HG02678 (cell line): ENCODE measurements around the gene PCNX3.

ENCODE experiments used
- ATAC-seq: cut with Tn5 transposase; IDR thresholded peaks from one replicate; pipeline ENCODE4 v1.9.1; 2021; ENCODE audit warnings: mild to moderate bottlenecking, moderate library complexity; ENCODE audit not compliant: unreplicated experiment

Gene PCNX3

GRCh38 chr11:65615229-65615949 lies at the start of gene PCNX3:
PCNX3 (plus strand) TSS chr11:65615776; CDS start chr11:65616312, 536 bp downstream.
- peak; percentile 81 for ATAC-seq

GRCh38 chr11:65569164-65569972 lies 46.2 kb upstream of the PCNX3 start:
- ATAC-seq: no peak

- ATAC-seq: peak; percentile 64
Measured at GRCh38 chr11:65569973-65570918, 45.3 kb upstream of the PCNX3 start, which contains the start of gene ZNRD2. ZNRD2 (plus strand) TSS chr11:65570477; CDS start chr11:65570492, 15 bp downstream.

GRCh38 chr11:65571420-65571819 lies 44.2 kb upstream of the PCNX3 start:
- ATAC-seq: no peak

- no peak for ATAC-seq
Measured at GRCh38 chr11:65571940-65572339, 43.6 kb upstream of the PCNX3 start.

- no peak for ATAC-seq
Measured at GRCh38 chr11:65572356-65573051, 43.1 kb upstream of the PCNX3 start, which contains the start of gene FAM89B. FAM89B (plus strand) TSS chr11:65572538; CDS start chr11:65572670, 132 bp downstream.

- no peak for ATAC-seq
Measured at GRCh38 chr11:65573391-65574079, 42.0 kb upstream of the PCNX3 start.

- ATAC-seq: peak; percentile 39
Measured at GRCh38 chr11:65574109-65574810, 41.3 kb upstream of the PCNX3 start.

- ATAC-seq: no peak
Measured at GRCh38 chr11:65574811-65575567, 40.6 kb upstream of the PCNX3 start.

- ATAC-seq: no peak
Measured at GRCh38 chr11:65575568-65576231, 39.9 kb upstream of the PCNX3 start, which contains the start of gene EHBP1L1. EHBP1L1 (plus strand) TSS chr11:65576053; CDS start chr11:65576303, 250 bp downstream.

- ATAC-seq: no peak
Measured at GRCh38 chr11:65576232-65576866, 39.2 kb upstream of the PCNX3 start.

GRCh38 chr11:65576867-65577755 lies 38.5 kb upstream of the PCNX3 start:
- no peak for ATAC-seq

- no peak for ATAC-seq
Measured at GRCh38 chr11:65577756-65578109, 37.8 kb upstream of the PCNX3 start.

GRCh38 chr11:65578134-65578533 lies 37.4 kb upstream of the PCNX3 start:
- ATAC-seq: no peak

GRCh38 chr11:65578667-65579066 lies 36.9 kb upstream of the PCNX3 start:
- no peak for ATAC-seq

GRCh38 chr11:65579291-65579690 lies 36.3 kb upstream of the PCNX3 start:
- ATAC-seq: no peak
